ENCODE results near the gene CSGALNACT2. TPM values are rescaled to one million over a fixed set of nuclear protein-coding genes. Genes with fewer than 3 reads are reported as not detected.
"Not testable (repeated sequence)": the region's sequence is repeated elsewhere in the genome, so short reads cannot be mapped to it uniquely, and the experiment has no call there.

CSGALNACT2 gene
- total and polyA plus RNA-seq, 4 donors = 4.1 to 11.0 (median 6.1) TPM

DNA sequence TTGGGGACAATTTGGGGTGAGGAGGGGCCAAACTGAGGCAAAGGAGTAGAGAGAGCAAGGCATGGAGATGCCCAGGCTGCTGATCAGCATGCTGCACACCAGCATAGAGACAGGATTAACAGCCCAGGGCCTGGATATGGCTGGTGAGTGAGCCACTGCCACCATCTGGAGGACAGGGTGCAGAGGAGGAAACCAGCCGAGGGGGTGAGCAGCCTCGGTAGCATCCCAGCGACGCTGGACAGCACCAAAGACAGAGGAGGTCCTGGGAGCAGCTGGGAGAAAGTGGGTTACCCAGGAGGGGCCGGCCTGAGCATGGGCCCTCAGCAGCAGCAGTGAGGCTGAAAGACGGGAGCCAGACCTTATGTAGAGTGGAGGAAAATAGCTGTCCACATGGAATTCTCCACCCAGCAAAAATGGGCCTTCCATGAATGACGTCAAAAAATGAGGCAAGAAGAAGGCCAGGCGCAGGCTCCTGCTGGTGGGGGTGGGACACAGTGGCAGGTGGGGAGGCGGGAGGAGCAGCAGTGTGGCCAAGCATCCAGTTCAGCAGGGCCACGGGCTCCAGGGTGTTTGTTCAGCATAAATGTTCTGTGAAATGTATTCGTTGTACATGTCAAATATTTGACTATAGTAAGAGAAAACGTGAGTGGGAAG lies 44.7 kb upstream of the CSGALNACT2 start:
- 33% methylated on average over 12 of the region's 12 CpGs for WGBS
- no peak for DNase-seq (ENCODE audit: low spot score)
- no peaks in the 10 kb centered on the region for H3K36me3 ChIP-seq (ENCODE audit: control insufficient read depth in 4 of 4, insufficient read depth in 3 of 4, low read depth in 1 of 4, low read length in 3 of 4)
- no peak overlapping the region for H3K27ac ChIP-seq (ENCODE audit: low read depth in 1 of 2, low read length in 2 of 2)
- H3K9me3 ChIP-seq (ENCODE audit: control insufficient read depth in 4 of 4, low read length in 3 of 4) = no peaks in the 10 kb centered on the region
- H3K4me1 ChIP-seq (ENCODE audit: control insufficient read depth in 4 of 4, insufficient read depth in 4 of 4, low read length in 3 of 4) = no peaks in the 10 kb centered on the region
- TF ChIP-seq, protein P1, sequence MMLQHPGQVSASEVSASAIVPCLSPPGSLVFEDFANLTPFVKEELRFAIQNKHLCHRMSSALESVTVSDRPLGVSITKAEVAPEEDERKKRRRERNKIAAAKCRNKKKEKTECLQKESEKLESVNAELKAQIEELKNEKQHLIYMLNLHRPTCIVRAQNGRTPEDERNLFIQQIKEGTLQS (IDR thresholded peaks at IDR 0.05) = no peak
- TF ChIP-seq, protein P2, sequence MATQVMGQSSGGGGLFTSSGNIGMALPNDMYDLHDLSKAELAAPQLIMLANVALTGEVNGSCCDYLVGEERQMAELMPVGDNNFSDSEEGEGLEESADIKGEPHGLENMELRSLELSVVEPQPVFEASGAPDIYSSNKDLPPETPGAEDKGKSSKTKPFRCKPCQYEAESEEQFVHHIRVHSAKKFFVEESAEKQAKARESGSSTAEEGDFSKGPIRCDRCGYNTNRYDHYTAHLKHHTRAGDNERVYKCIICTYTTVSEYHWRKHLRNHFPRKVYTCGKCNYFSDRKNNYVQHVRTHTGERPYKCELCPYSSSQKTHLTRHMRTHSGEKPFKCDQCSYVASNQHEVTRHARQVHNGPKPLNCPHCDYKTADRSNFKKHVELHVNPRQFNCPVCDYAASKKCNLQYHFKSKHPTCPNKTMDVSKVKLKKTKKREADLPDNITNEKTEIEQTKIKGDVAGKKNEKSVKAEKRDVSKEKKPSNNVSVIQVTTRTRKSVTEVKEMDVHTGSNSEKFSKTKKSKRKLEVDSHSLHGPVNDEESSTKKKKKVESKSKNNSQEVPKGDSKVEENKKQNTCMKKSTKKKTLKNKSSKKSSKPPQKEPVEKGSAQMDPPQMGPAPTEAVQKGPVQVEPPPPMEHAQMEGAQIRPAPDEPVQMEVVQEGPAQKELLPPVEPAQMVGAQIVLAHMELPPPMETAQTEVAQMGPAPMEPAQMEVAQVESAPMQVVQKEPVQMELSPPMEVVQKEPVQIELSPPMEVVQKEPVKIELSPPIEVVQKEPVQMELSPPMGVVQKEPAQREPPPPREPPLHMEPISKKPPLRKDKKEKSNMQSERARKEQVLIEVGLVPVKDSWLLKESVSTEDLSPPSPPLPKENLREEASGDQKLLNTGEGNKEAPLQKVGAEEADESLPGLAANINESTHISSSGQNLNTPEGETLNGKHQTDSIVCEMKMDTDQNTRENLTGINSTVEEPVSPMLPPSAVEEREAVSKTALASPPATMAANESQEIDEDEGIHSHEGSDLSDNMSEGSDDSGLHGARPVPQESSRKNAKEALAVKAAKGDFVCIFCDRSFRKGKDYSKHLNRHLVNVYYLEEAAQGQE (IDR thresholded peaks at IDR 0.05) = no peak
- no peak for TF ChIP-seq FOXA1 (IDR thresholded peaks at IDR 0.05)
- no peak for TF ChIP-seq HNF4G (IDR thresholded peaks at IDR 0.05)
- TF ChIP-seq, protein P3, sequence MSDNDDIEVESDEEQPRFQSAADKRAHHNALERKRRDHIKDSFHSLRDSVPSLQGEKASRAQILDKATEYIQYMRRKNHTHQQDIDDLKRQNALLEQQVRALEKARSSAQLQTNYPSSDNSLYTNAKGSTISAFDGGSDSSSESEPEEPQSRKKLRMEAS (IDR thresholded peaks at IDR 0.05) = no peak
- TF ChIP-seq TAF1 (conservative IDR thresholded peaks at IDR 0.05) = no peak
- no peak for TF ChIP-seq FOXA2 (IDR thresholded peaks at IDR 0.05)
- no peak for TF ChIP-seq NR2F2 (IDR thresholded peaks at IDR 0.05)
- TF ChIP-seq EGR1 (IDR thresholded peaks at IDR 0.05; ENCODE audit: low read depth in 2 of 2) = no peak
- no peak for TF ChIP-seq JUND (IDR thresholded peaks at IDR 0.05)
- TF ChIP-seq YY1 (IDR thresholded peaks at IDR 0.05) = no peak
- H3K9ac ChIP-seq (ENCODE audit: low read depth in 1 of 2, low read length in 2 of 2) = no peak overlapping the region
- no peak overlapping the region for H3K4me3 ChIP-seq (ENCODE audit: low read depth in 1 of 3, low read length in 3 of 3)
- no peaks in the 10 kb centered on the region for H3K27me3 ChIP-seq (ENCODE audit: control insufficient read depth in 4 of 4, insufficient read depth in 4 of 4, low read length in 3 of 4)

DNA sequence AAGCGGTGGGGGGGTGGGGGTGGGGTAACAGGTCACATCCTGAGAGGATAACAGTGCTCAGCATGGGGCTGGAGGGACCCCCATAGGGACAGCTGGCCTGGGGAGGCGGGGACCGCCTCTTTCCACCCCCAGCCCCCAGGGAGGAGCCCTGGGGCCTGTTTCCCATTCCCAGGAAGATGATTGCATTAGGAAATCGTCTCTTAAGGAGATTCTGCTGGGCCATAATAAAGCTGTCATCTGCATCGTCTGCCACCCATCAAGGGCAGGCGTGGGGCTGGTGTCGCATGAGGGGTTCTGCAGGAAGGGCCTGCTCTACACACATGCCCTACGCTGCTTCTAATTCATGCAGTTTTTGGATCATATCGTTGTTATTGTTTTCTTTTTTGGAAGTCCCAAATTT lies 44.2 kb upstream of the CSGALNACT2 start:
- no peak for DNase-seq (ENCODE audit: low spot score)
- 71% methylated on average over 9 of the region's 9 CpGs for WGBS
- no peaks in the 10 kb centered on the region for H3K9me3 ChIP-seq (ENCODE audit: control insufficient read depth in 4 of 4, low read length in 3 of 4)
- no peaks in the 10 kb centered on the region for H3K27me3 ChIP-seq (ENCODE audit: control insufficient read depth in 4 of 4, insufficient read depth in 4 of 4, low read length in 3 of 4)
- H3K4me3 ChIP-seq (ENCODE audit: low read depth in 1 of 3, low read length in 3 of 3) = no peak overlapping the region
- TF ChIP-seq RAD21 (IDR thresholded peaks at IDR 0.05) (no peak), HNF4A (conservative IDR thresholded peaks at IDR 0.05) (no peak)
- no peak overlapping the region for H3K9ac ChIP-seq (ENCODE audit: low read depth in 1 of 2, low read length in 2 of 2)
- no peaks in the 10 kb centered on the region for H3K4me1 ChIP-seq (ENCODE audit: control insufficient read depth in 4 of 4, insufficient read depth in 4 of 4, low read length in 3 of 4)
- no peaks in the 10 kb centered on the region for H3K36me3 ChIP-seq (ENCODE audit: control insufficient read depth in 4 of 4, insufficient read depth in 3 of 4, low read depth in 1 of 4, low read length in 3 of 4)
- H3K27ac ChIP-seq (ENCODE audit: low read depth in 1 of 2, low read length in 2 of 2) = no peak overlapping the region

DNA sequence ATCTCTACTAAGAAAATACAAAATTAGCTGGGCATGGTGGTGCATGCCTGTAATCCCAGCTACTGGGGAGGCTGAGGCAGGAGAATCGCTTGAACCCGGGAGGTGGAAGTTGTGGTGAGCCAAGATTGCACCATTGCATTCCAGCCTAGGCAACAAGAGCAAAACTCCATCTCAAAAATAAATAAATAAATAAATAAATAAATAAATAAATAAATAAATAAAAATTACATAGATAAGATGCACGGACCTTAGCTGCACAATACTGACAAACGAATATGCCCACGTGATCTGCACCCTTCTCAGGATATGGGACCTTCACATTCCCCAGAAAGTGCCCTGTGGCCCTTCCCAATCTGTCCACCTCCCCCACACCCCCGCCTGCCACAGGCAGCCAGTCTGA lies 38.9 kb upstream of the CSGALNACT2 start:
- not testable (repeated sequence) for H3K4me1 ChIP-seq (ENCODE audit: control insufficient read depth in 4 of 4, insufficient read depth in 4 of 4, low read length in 3 of 4); H3K9me3 ChIP-seq (ENCODE audit: control insufficient read depth in 4 of 4, low read length in 3 of 4); H3K27ac ChIP-seq (ENCODE audit: low read depth in 1 of 2, low read length in 2 of 2); H3K9ac ChIP-seq (ENCODE audit: low read depth in 1 of 2, low read length in 2 of 2); H3K4me3 ChIP-seq (ENCODE audit: low read depth in 1 of 3, low read length in 3 of 3); DNase-seq (ENCODE audit: low spot score); H3K36me3 ChIP-seq (ENCODE audit: control insufficient read depth in 4 of 4, insufficient read depth in 3 of 4, low read depth in 1 of 4, low read length in 3 of 4); H3K27me3 ChIP-seq (ENCODE audit: control insufficient read depth in 4 of 4, insufficient read depth in 4 of 4, low read length in 3 of 4)
- 82% methylated on average over 6 of the region's 6 CpGs for WGBS
